Stimulated activated CD4-positive, alpha-beta T cell treated with anti-CD3 and anti-CD28 coated beads, Interleukin-2, amount 100 ng/mL, for 4 hours (primary cell): ENCODE results near the gene PTPN1.

Source experiments
- DNase-seq: peaks from one replicate; pipeline ENCODE4 v3.0.0-alpha.2; 2020; ENCODE audit warnings: low read depth

The PTPN1 gene

DNA sequence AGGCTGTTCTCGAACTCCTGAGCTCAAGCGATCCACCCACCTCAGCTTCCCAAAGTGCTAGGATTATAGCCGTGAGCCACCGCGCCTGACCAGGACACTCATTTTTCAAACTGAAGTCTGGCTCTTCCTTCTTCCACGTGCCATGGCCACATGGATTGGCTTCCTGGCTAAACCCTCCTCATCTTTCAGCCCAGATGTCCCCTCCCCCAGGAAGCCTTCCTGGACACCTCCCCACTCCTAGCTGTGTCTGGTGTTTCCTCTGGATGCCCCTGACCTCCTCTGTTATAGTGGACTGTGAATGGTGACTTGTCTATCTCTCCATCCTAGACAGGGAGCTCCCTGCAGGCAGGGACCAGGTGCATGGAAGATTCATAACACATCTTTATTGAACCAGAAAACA, 124.0 kb downstream of the PTPN1 start:
- DNase-seq: no peak
